ENCODE measurements around the gene RTL5.

- TF ChIP-seq CTCF (conservative IDR thresholded peaks at IDR 0.05; ENCODE audit: low read depth in 2 of 2), result no peak
- no peak for TF ChIP-seq EZH2 (IDR thresholded peaks at IDR 0.05; ENCODE audit: low read depth, unreplicated experiment)
- TF ChIP-seq POLR2AphosphoS5 (IDR thresholded peaks at IDR 0.05; ENCODE audit: low read depth), result no peak
- TF ChIP-seq STAT1 (IDR thresholded peaks at IDR 0.05; ENCODE audit: unreplicated experiment), result no peak
- TF ChIP-seq REST (IDR thresholded peaks at IDR 0.05; ENCODE audit: unreplicated experiment), result no peak
- TF ChIP-seq EZH2phosphoT487 (IDR thresholded peaks at IDR 0.05; ENCODE audit: unreplicated experiment), result no peak
- TF ChIP-seq ETS1 (IDR thresholded peaks at IDR 0.05), result no peak
- TF ChIP-seq ZNF331 (CRISPR knock-in tag; IDR thresholded peaks at IDR 0.05; ENCODE audit: low read depth), result no peak
- TF ChIP-seq CREB1 (CRISPR knock-in tag; IDR thresholded peaks at IDR 0.05; ENCODE audit: low read depth), result no peak
- no peak for TF ChIP-seq NANOG (IDR thresholded peaks at IDR 0.05; ENCODE audit: borderline replicate concordance)
- TF ChIP-seq ZNF114 (CRISPR knock-in tag; IDR thresholded peaks at IDR 0.05), result no peak
Measured at GRCh38 chrX:72130762-72131250, 909 bp downstream of the RTL5 start.

Data from GM23338 (cell line).